ENCODE data around the gene RAET1L. TPM values are rescaled to one million over a fixed set of nuclear protein-coding genes. Genes with fewer than 3 reads are reported as not detected.
"Not testable (repeated sequence)": the region's sequence is repeated elsewhere in the genome, so short reads cannot be mapped to it uniquely, and the experiment has no call there.

Gene RAET1L
- total and polyA plus RNA-seq, 5 donors from 2014 or later, result not detected

GRCh38 chr6:150024021-150024420 lies 1.3 kb downstream of the RAET1L start:
- H3K9me3 Mint-ChIP-seq; H3K4me3 ChIP-seq (ENCODE audit: low read depth, low read length); H3K9me3 ChIP-seq (ENCODE audit: control insufficient read depth in 2 of 2, low read length in 2 of 2); H3K27ac ChIP-seq (ENCODE audit: insufficient read depth, low read length, poor library complexity, severe bottlenecking); H3K4me1 ChIP-seq (ENCODE audit: control insufficient read depth, insufficient read depth, low read length, poor library complexity, severe bottlenecking); H3K36me3 ChIP-seq (ENCODE audit: control insufficient read depth, insufficient read depth, low read length); H3K4me3 Mint-ChIP-seq; DNase-seq; H3K36me3 Mint-ChIP-seq; ATAC-seq (ENCODE audit: low read depth in 2 of 2); H3K27ac Mint-ChIP-seq; H3K27me3 ChIP-seq (ENCODE audit: control insufficient read depth, insufficient read depth, low read length): not testable (repeated sequence)
- H3K4me1 Mint-ChIP-seq, result peaks cover 0 to 14% (median 6%) of the 10 kb centered on the region in 4 donors
- peaks cover 62% of the 10 kb centered on the region for H3K27me3 Mint-ChIP-seq

DNA sequence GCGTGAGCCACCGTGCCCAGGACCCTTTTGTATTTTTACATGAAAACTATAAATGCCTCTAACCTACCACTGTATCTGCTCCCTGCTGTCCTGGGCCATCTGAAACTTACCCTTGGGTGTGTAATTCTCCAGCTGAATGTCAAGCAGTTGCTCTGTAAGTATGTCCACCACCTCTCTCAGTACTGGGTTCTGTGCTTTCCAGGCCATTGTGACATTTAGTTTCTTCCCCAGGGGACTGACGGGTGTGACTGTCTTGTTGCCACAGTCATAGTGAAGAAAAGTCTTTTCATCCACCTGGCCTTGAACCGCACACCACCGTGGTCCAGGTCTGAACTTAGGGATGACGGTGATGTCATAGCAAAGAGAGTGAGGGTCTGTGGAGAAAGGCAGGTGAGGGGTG lies 3.5 kb downstream of the RAET1L start:
- not testable (repeated sequence) for H3K9me3 Mint-ChIP-seq; DNase-seq; H3K27ac Mint-ChIP-seq; H3K36me3 Mint-ChIP-seq; H3K4me3 ChIP-seq (ENCODE audit: low read depth, low read length); H3K36me3 ChIP-seq (ENCODE audit: control insufficient read depth, insufficient read depth, low read length); H3K4me1 ChIP-seq (ENCODE audit: control insufficient read depth, insufficient read depth, low read length, poor library complexity, severe bottlenecking); H3K27ac ChIP-seq (ENCODE audit: insufficient read depth, low read length, poor library complexity, severe bottlenecking); ATAC-seq (ENCODE audit: low read depth in 2 of 2); H3K9me3 ChIP-seq (ENCODE audit: control insufficient read depth in 2 of 2, low read length in 2 of 2); H3K4me3 Mint-ChIP-seq
- peaks cover 11% of the 10 kb centered on the region for H3K27me3 ChIP-seq (ENCODE audit: control insufficient read depth, insufficient read depth, low read length)
- Mint-ChIP-seq H3K4me1 (peaks cover 0 to 15% (median 6%) of the 10 kb centered on the region in 4 donors), H3K27me3 (peaks cover 61% of the 10 kb centered on the region)

GRCh38 chr6:150018846-150019580 lies 6.3 kb downstream of the RAET1L start:
- no peaks in the 10 kb centered on the region for H3K36me3 ChIP-seq (ENCODE audit: control insufficient read depth, insufficient read depth, low read length)
- H3K4me1 ChIP-seq (ENCODE audit: control insufficient read depth, insufficient read depth, low read length, poor library complexity, severe bottlenecking), result peaks cover 7% of the 10 kb centered on the region

GRCh38 chr6:150017186-150017521 lies 8.2 kb downstream of the RAET1L start:
- ATAC-seq (ENCODE audit: low read depth in 2 of 2); H3K27ac ChIP-seq (ENCODE audit: insufficient read depth, low read length, poor library complexity, severe bottlenecking); H3K4me1 ChIP-seq (ENCODE audit: control insufficient read depth, insufficient read depth, low read length, poor library complexity, severe bottlenecking); H3K27ac Mint-ChIP-seq; DNase-seq; H3K9me3 ChIP-seq (ENCODE audit: control insufficient read depth in 2 of 2, low read length in 2 of 2); H3K9me3 Mint-ChIP-seq; H3K36me3 ChIP-seq (ENCODE audit: control insufficient read depth, insufficient read depth, low read length); H3K4me3 ChIP-seq (ENCODE audit: low read depth, low read length); H3K36me3 Mint-ChIP-seq: not testable (repeated sequence)
- H3K4me3 Mint-ChIP-seq, result peak overlapping the region in 1 of 4 donors; percentile 3
- H3K27me3 Mint-ChIP-seq, result peaks cover 69% of the 10 kb centered on the region
- H3K27me3 ChIP-seq (ENCODE audit: control insufficient read depth, insufficient read depth, low read length), result peaks cover 30% of the 10 kb centered on the region
- peaks cover 0 to 17% (median 14%) of the 10 kb centered on the region in 4 donors for H3K4me1 Mint-ChIP-seq

More at GRCh38 chr6:150018846-150019580, 6.3 kb downstream of the RAET1L start:
- Histone ChIP-seq H3K4me3 (ENCODE audit: low read depth, low read length) (no peak overlapping the region), H3K27ac (ENCODE audit: insufficient read depth, low read length, poor library complexity, severe bottlenecking) (no peak overlapping the region), H3K27me3 (ENCODE audit: control insufficient read depth, insufficient read depth, low read length) (peaks cover 18% of the 10 kb centered on the region), H3K9me3 (ENCODE audit: control insufficient read depth in 2 of 2, low read length in 2 of 2) (no peaks in the 10 kb centered on the region)
- DNase-seq, result no peak
- Mint-ChIP-seq H3K36me3 (no peaks in the 10 kb centered on the region), H3K27ac (no peak overlapping the region), H3K9me3 (peaks cover 0 to 1% (median 0%) of the 10 kb centered on the region in 7 donors), H3K27me3 (peaks cover 61% of the 10 kb centered on the region), H3K4me3 (peak overlapping the region in 1 of 4 donors; percentile 10), H3K4me1 (peaks cover 0 to 14% (median 9%) of the 10 kb centered on the region in 4 donors)
- ATAC-seq (ENCODE audit: low read depth in 2 of 2), result no peak

DNA sequence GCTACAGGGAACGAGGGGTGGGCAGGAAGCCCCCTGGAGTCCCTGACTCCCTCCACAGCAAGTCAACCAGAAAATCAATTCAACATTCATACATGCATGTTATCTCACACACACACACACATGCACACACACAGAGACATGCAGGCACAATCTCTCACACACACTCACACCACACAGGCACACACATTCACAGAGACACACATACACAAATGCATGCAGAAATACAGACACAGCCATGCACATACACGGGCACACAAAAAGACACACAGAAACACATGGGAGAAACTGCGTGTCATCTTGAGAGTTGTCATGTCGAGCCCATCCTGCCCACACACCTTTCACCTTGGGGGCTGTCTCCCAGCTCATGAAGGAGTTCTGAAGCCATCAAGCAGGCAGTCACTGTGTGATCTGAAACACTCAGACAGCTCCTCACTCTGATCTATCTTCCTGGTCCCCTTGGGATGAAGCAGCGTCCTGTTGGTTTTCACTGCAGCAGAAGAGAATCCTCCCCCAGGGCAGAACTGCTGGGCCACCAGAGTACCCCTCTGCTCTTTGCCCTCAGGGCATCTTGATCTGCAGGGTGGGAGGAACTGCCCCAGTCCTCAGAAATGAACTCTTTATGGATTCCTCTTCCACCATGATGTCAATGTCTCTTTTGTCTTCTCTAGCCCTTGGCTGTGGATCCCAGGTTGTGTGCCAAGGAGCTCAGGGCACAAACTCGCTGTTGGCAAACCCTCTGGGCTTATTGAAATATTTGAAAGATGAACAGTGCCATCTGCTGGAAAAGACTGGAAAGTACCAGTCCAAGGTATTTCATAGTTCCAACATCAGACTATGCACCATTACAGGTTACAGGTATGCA lies 8.8 kb downstream of the RAET1L start:
- ATAC-seq (ENCODE audit: low read depth in 2 of 2) (peak; percentile 83), DNase-seq (peak; percentile 52 to 78 (median 73))
- Histone ChIP-seq H3K27ac (ENCODE audit: insufficient read depth, low read length, poor library complexity, severe bottlenecking) (no peak overlapping the region), H3K4me1 (ENCODE audit: control insufficient read depth, insufficient read depth, low read length, poor library complexity, severe bottlenecking) (peaks cover 7% of the 10 kb centered on the region), H3K4me3 (ENCODE audit: low read depth, low read length) (no peak overlapping the region), H3K36me3 (ENCODE audit: control insufficient read depth, insufficient read depth, low read length) (no peaks in the 10 kb centered on the region), H3K9me3 (ENCODE audit: control insufficient read depth in 2 of 2, low read length in 2 of 2) (no peaks in the 10 kb centered on the region), H3K27me3 (ENCODE audit: control insufficient read depth, insufficient read depth, low read length) (peaks cover 33% of the 10 kb centered on the region)
- Mint-ChIP-seq H3K27ac (no peak overlapping the region), H3K4me1 (peaks cover 0 to 17% (median 14%) of the 10 kb centered on the region in 4 donors), H3K4me3 (peak overlapping the region in 2 of 4 donors; percentile 3 to 5), H3K36me3 (no peaks in the 10 kb centered on the region), H3K27me3 (peaks cover 74% of the 10 kb centered on the region), H3K9me3 (peaks cover 0 to 2% (median 0%) of the 10 kb centered on the region in 7 donors)

DNA sequence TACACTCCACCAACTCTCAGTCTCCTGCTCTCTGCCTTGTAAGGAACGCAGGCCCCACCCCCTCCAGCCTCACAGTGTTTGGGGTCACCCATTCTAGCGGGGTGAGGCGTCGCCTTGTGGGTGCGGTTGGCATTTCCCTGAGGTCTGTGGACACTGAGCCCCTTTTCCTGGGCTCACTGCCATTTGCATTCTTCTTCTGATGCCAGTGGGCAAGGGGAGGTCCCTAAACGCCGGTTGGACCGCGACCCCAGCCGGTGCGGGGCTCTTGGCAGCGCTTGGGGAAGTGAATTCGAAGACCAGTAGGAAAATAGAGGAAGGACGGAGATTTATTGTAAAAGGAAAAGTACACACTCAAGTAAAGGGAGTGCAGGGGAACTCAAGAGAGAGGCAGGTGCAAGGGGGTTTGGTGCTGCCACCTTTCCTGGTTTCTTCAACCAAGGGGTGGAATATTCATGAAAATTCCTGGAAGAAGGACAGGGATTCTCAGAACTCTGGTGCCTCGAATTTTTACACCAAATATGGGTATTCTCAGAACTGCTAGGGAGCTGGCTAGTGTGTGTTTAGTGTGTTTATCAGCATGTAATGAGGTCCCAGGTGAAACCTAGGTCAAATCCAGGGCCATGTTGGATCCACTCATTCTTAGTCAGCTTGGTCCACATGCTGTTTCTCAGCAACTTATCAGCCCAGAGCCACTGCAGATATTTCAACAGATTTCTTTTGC lies 9.9 kb downstream of the RAET1L start:
- H3K27me3 ChIP-seq (ENCODE audit: control insufficient read depth, insufficient read depth, low read length), result peaks cover 39% of the 10 kb centered on the region
- H3K27ac Mint-ChIP-seq, result peak overlapping the region in 1 of 3 donors; percentile 20
- H3K27ac ChIP-seq (ENCODE audit: insufficient read depth, low read length, poor library complexity, severe bottlenecking); H3K9me3 ChIP-seq (ENCODE audit: control insufficient read depth in 2 of 2, low read length in 2 of 2); H3K4me3 Mint-ChIP-seq; H3K9me3 Mint-ChIP-seq; H3K36me3 Mint-ChIP-seq; H3K4me1 ChIP-seq (ENCODE audit: control insufficient read depth, insufficient read depth, low read length, poor library complexity, severe bottlenecking); H3K4me3 ChIP-seq (ENCODE audit: low read depth, low read length); H3K36me3 ChIP-seq (ENCODE audit: control insufficient read depth, insufficient read depth, low read length): not testable (repeated sequence)
- H3K4me1 Mint-ChIP-seq, result peaks cover 0 to 17% (median 14%) of the 10 kb centered on the region in 4 donors
- DNase-seq (peak in 1 of 3 donors; percentile 34), ATAC-seq (ENCODE audit: low read depth in 2 of 2) (peak in 1 of 2 donors; percentile 21)
- peaks cover 79% of the 10 kb centered on the region for H3K27me3 Mint-ChIP-seq

DNA sequence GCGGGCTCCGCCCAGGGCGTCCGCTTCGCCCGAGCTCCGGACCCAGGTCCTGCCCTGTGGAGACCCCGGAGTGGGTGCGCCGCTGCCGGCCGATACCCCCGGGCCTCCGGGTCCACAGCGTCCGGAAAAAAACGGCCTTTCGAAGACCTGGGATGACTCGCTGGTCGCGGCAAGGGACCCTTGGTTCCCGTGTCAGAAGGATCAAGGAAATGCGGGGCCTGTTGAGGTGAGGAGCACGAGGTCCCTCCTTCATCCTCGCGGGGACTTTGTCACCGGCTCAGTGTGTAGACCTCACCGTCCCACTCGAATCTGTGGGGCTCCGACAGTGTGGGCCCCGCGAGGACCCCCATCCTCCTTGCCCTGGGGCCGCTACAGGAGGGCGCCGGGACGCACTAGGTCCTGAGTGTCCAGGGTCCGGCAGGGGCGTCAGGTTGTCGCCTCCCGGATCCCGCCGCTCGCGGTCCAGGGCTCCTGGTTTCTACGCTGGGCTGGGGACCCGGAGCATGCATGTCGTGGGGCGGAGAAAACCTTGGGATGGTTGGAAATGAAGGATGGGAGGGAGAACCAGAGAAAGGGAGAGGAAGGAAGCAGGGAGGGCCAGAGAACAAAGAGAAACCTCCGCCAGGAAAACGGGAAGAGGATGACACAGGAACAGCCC lies 10.6 kb downstream of the RAET1L start:
- H3K36me3 ChIP-seq (ENCODE audit: control insufficient read depth, insufficient read depth, low read length); H3K4me3 ChIP-seq (ENCODE audit: low read depth, low read length); H3K4me3 Mint-ChIP-seq; H3K27ac ChIP-seq (ENCODE audit: insufficient read depth, low read length, poor library complexity, severe bottlenecking); DNase-seq; H3K36me3 Mint-ChIP-seq; H3K9me3 Mint-ChIP-seq; H3K9me3 ChIP-seq (ENCODE audit: control insufficient read depth in 2 of 2, low read length in 2 of 2); H3K27ac Mint-ChIP-seq; ATAC-seq (ENCODE audit: low read depth in 2 of 2); H3K4me1 ChIP-seq (ENCODE audit: control insufficient read depth, insufficient read depth, low read length, poor library complexity, severe bottlenecking): not testable (repeated sequence)
- peaks cover 0 to 17% (median 14%) of the 10 kb centered on the region in 4 donors for H3K4me1 Mint-ChIP-seq
- peaks cover 44% of the 10 kb centered on the region for H3K27me3 ChIP-seq (ENCODE audit: control insufficient read depth, insufficient read depth, low read length)
- H3K27me3 Mint-ChIP-seq, result peaks cover 84% of the 10 kb centered on the region

Measured in CD4-positive, CD25-positive, alpha-beta regulatory T cell (primary cell).